ENCODE measurements around the gene WDR53. TPM values are rescaled to one million over a fixed set of nuclear protein-coding genes. Genes with fewer than 3 reads are reported as not detected.

Gene WDR53
- total RNA-seq, 1 experiment from 2014 or later: 14.8 TPM

DNA sequence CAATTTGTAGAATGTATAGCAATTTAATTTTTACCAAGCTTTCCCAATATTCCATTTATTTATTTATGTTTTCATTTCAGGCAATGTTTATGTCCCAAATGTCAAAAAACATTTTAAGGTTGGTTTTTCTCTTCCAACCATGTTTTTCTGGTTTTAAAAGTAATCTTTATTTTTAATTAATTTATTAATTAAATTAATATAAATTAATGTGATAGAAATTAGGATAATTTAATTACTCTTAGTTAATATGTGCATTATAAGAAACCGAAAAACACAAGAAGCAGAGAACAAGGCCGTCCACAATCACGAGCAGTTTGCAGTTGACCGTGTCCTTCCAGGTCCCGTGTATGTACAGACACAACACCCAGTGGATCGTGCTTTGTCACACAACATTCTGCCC is 34.3 kb upstream of the WDR53 start:
- DNase-seq (ENCODE audit: low read depth, low spot score) (no peak), ATAC-seq (no peak)
- Histone ChIP-seq H3K9me3 (ENCODE audit: control insufficient read depth in 1 of 2, insufficient read depth in 1 of 2, low read depth in 1 of 2, low read length in 2 of 2) (no peaks in the 10 kb centered on the region), H3K27me3 (ENCODE audit: insufficient read depth, low read length) (no peaks in the 10 kb centered on the region), H3K27ac (ENCODE audit: low read depth, low read length) (no peak overlapping the region), H3K4me3 (replicated peaks in 1 of 2; ENCODE audit: low read depth in 1 of 2, low read length in 2 of 2) (no peak overlapping the region), H4K20me1 (ENCODE audit: insufficient read depth) (no peaks in the 10 kb centered on the region), H3K36me3 (ENCODE audit: control insufficient read depth in 1 of 2, insufficient read depth in 2 of 2, low read length in 2 of 2) (no peaks in the 10 kb centered on the region), H3K4me1 (ENCODE audit: control insufficient read depth in 1 of 2, insufficient read depth in 2 of 2, low read length in 2 of 2) (peaks cover 0 to 6% of the 10 kb centered on the region in 2 experiments; a peak in 1 of 4 replicates), H3K79me2 (ENCODE audit: insufficient read depth, low read length) (no peaks in the 10 kb centered on the region), H3K9me2 (ENCODE audit: insufficient read depth) (no peaks in the 10 kb centered on the region), H2AFZ (ENCODE audit: low read depth, low read length, poor library complexity, severe bottlenecking) (no peak overlapping the region), H3K4me2 (ENCODE audit: low read length) (no peak overlapping the region), H3K9ac (ENCODE audit: low read length) (no peak overlapping the region)
- no peak for TF ChIP-seq CEBPB (IDR thresholded peaks at IDR 0.05; ENCODE audit: low read depth)
- TF ChIP-seq ZFX (IDR thresholded peaks at IDR 0.05): no peak
- no peak for TF ChIP-seq EZH2 (IDR thresholded peaks at IDR 0.05)
- TF ChIP-seq, protein P1, sequence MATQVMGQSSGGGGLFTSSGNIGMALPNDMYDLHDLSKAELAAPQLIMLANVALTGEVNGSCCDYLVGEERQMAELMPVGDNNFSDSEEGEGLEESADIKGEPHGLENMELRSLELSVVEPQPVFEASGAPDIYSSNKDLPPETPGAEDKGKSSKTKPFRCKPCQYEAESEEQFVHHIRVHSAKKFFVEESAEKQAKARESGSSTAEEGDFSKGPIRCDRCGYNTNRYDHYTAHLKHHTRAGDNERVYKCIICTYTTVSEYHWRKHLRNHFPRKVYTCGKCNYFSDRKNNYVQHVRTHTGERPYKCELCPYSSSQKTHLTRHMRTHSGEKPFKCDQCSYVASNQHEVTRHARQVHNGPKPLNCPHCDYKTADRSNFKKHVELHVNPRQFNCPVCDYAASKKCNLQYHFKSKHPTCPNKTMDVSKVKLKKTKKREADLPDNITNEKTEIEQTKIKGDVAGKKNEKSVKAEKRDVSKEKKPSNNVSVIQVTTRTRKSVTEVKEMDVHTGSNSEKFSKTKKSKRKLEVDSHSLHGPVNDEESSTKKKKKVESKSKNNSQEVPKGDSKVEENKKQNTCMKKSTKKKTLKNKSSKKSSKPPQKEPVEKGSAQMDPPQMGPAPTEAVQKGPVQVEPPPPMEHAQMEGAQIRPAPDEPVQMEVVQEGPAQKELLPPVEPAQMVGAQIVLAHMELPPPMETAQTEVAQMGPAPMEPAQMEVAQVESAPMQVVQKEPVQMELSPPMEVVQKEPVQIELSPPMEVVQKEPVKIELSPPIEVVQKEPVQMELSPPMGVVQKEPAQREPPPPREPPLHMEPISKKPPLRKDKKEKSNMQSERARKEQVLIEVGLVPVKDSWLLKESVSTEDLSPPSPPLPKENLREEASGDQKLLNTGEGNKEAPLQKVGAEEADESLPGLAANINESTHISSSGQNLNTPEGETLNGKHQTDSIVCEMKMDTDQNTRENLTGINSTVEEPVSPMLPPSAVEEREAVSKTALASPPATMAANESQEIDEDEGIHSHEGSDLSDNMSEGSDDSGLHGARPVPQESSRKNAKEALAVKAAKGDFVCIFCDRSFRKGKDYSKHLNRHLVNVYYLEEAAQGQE (IDR thresholded peaks at IDR 0.05; ENCODE audit: low read depth): no peak
- no peak for TF ChIP-seq EZH2phosphoT487 (IDR thresholded peaks at IDR 0.05; ENCODE audit: borderline replicate concordance)
- TF ChIP-seq ELF1 (IDR thresholded peaks at IDR 0.05; ENCODE audit: borderline replicate concordance, low read depth): no peak
- TF ChIP-seq SRF (IDR thresholded peaks at IDR 0.05; ENCODE audit: low read depth): no peak
- RAD21 ChIA-PET (ENCODE audit: low non-redundant PET in 1 of 2, low total read pairs in 2 of 2, uncharacterized antibody in 2 of 2, unreplicated experiment in 2 of 2): interaction anchor here in 1 of 2 experiments (0.7 kb wide), 1 partner anchor 82 kb away, joined by 4 read pairs; no protein-coding TSS in a partner anchor
- BruUV-seq (replicated peaks): no TSS peak
- POLR2A ChIA-PET: no interaction called here
- intact Hi-C loops (cut with micrococcal nuclease): loop anchor here (10.0 kb wide), 1 partner anchor 582 kb away; no protein-coding TSS in a partner anchor
- CTCF ChIA-PET: no interaction called here

DNA sequence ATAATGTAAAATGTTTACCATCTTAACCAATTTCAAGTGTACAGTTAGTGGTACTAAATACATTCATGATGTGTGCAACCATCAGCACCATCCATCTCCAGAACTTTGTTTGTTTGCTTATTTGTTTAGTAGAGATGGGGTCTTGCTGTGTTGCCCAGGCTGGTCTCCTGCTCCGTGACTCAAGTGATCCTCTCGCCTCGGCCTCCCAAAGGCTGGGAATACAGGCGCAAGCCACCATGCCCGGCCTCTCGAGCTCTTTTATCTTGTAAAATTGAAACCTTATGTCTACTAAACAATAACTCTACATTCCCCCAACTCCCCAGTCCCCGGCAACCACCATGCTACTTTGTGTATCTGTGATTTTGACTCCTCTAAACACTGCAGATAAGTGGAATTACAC is 32.0 kb upstream of the WDR53 start:
- TF ChIP-seq SRF (IDR thresholded peaks at IDR 0.05; ENCODE audit: low read depth) (no peak), ZNF274 (IDR thresholded peaks at IDR 0.05; ENCODE audit: low read depth, low read length) (no peak), ELF1 (IDR thresholded peaks at IDR 0.05; ENCODE audit: borderline replicate concordance, low read depth) (no peak), JUND (IDR thresholded peaks at IDR 0.05) (no peak), FOSL1 (IDR thresholded peaks at IDR 0.05; ENCODE audit: low read depth) (no peak), YY1 (IDR thresholded peaks at IDR 0.05; ENCODE audit: extremely low read depth, insufficient replicate concordance, low read depth, low read length) (no peak), CBX3 (IDR thresholded peaks at IDR 0.05; ENCODE audit: low read depth) (no peak)
- TF ChIP-seq, protein P2, sequence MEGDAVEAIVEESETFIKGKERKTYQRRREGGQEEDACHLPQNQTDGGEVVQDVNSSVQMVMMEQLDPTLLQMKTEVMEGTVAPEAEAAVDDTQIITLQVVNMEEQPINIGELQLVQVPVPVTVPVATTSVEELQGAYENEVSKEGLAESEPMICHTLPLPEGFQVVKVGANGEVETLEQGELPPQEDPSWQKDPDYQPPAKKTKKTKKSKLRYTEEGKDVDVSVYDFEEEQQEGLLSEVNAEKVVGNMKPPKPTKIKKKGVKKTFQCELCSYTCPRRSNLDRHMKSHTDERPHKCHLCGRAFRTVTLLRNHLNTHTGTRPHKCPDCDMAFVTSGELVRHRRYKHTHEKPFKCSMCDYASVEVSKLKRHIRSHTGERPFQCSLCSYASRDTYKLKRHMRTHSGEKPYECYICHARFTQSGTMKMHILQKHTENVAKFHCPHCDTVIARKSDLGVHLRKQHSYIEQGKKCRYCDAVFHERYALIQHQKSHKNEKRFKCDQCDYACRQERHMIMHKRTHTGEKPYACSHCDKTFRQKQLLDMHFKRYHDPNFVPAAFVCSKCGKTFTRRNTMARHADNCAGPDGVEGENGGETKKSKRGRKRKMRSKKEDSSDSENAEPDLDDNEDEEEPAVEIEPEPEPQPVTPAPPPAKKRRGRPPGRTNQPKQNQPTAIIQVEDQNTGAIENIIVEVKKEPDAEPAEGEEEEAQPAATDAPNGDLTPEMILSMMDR (IDR thresholded peaks at IDR 0.05 in 2 of 3, conservative IDR thresholded peaks at IDR 0.05 in 1 of 3; ENCODE audit: borderline replicate concordance in 1 of 3, insufficient read depth in 1 of 3, low read depth in 2 of 3, low read length in 2 of 3): no peak
- TF ChIP-seq, protein P3, sequence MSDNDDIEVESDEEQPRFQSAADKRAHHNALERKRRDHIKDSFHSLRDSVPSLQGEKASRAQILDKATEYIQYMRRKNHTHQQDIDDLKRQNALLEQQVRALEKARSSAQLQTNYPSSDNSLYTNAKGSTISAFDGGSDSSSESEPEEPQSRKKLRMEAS (IDR thresholded peaks at IDR 0.05): no peak
- H3K36me3 ChIP-seq (ENCODE audit: control insufficient read depth in 1 of 2, insufficient read depth in 2 of 2, low read length in 2 of 2): no peaks in the 10 kb centered on the region
- peaks cover 0 to 6% of the 10 kb centered on the region in 2 experiments; a peak in 1 of 4 replicates for H3K4me1 ChIP-seq (ENCODE audit: control insufficient read depth in 1 of 2, insufficient read depth in 2 of 2, low read length in 2 of 2)
- H3K4me3 ChIP-seq (replicated peaks in 1 of 2; ENCODE audit: low read depth in 1 of 2, low read length in 2 of 2): no peak overlapping the region
- POLR2A ChIA-PET: no interaction called here
- no TSS peak for BruUV-seq (replicated peaks)
- no peak overlapping the region for H3K27ac ChIP-seq (ENCODE audit: low read depth, low read length)
- DNase-seq (ENCODE audit: low read depth, low spot score): no peak
- CTCF ChIA-PET: no interaction called here
- no peak for ATAC-seq
- H3K27me3 ChIP-seq (ENCODE audit: insufficient read depth, low read length): peaks cover 4% of the 10 kb centered on the region
- no peak overlapping the region for H2AFZ ChIP-seq (ENCODE audit: low read depth, low read length, poor library complexity, severe bottlenecking)
- no peaks in the 10 kb centered on the region for H3K9me2 ChIP-seq (ENCODE audit: insufficient read depth)
- H3K79me2 ChIP-seq (ENCODE audit: insufficient read depth, low read length): no peaks in the 10 kb centered on the region
- no peak overlapping the region for H3K4me2 ChIP-seq (ENCODE audit: low read length)
- RAD21 ChIA-PET (ENCODE audit: low non-redundant PET in 1 of 2, low total read pairs in 2 of 2, uncharacterized antibody in 2 of 2, unreplicated experiment in 2 of 2): no interaction called here
- no peak overlapping the region for H3K9ac ChIP-seq (ENCODE audit: low read length)
- intact Hi-C loops (cut with micrococcal nuclease): loop anchor here (10.0 kb wide), 1 partner anchor 584 kb away; no protein-coding TSS in a partner anchor
- no peaks in the 10 kb centered on the region for H4K20me1 ChIP-seq (ENCODE audit: insufficient read depth)
- H3K9me3 ChIP-seq (ENCODE audit: control insufficient read depth in 1 of 2, insufficient read depth in 1 of 2, low read depth in 1 of 2, low read length in 2 of 2): no peaks in the 10 kb centered on the region
